ENCODE measurements around the gene PAX5.

The PAX5 gene

GRCh38 chr9:37001459-37001858 lies 32.6 kb downstream of the PAX5 start:
- no peak overlapping the region for H3K27ac ChIP-seq
- no peak overlapping the region for H3K9ac ChIP-seq
- no peaks in the 10 kb centered on the region for H4K20me1 ChIP-seq (ENCODE audit: insufficient read depth)
- H3K4me2 ChIP-seq = no peak overlapping the region
- no peaks in the 10 kb centered on the region for H3K79me2 ChIP-seq (ENCODE audit: insufficient read depth, low read depth)
- no peaks in the 10 kb centered on the region for H3K27me3 ChIP-seq (ENCODE audit: insufficient read depth, low read depth)
- no peaks in the 10 kb centered on the region for H3K4me1 ChIP-seq (ENCODE audit: low read depth, poor library complexity, severe bottlenecking)
- no peak for TF ChIP-seq CTCF (conservative IDR thresholded peaks at IDR 0.05; ENCODE audit: low read depth, low read length)
- H3K36me3 ChIP-seq (ENCODE audit: insufficient read depth) = no peaks in the 10 kb centered on the region
- H2AFZ ChIP-seq (ENCODE audit: low read depth) = no peak overlapping the region
- H3K4me3 ChIP-seq (IDR thresholded peaks at IDR 0.05; ENCODE audit: insufficient read depth, low read depth, low read length) = no peak overlapping the region

- Histone ChIP-seq H3K4me1 (ENCODE audit: low read depth, poor library complexity, severe bottlenecking) (no peaks in the 10 kb centered on the region), H4K20me1 (ENCODE audit: insufficient read depth) (no peaks in the 10 kb centered on the region), H2AFZ (ENCODE audit: low read depth) (no peak overlapping the region), H3K4me2 (no peak overlapping the region), H3K36me3 (ENCODE audit: insufficient read depth) (no peaks in the 10 kb centered on the region), H3K4me3 (IDR thresholded peaks at IDR 0.05; ENCODE audit: insufficient read depth, low read depth, low read length) (no peak overlapping the region), H3K27me3 (ENCODE audit: insufficient read depth, low read depth) (no peaks in the 10 kb centered on the region), H3K79me2 (ENCODE audit: insufficient read depth, low read depth) (no peaks in the 10 kb centered on the region), H3K27ac (no peak overlapping the region), H3K9ac (no peak overlapping the region)
- no peak for TF ChIP-seq CTCF (conservative IDR thresholded peaks at IDR 0.05; ENCODE audit: low read depth, low read length)
Measured at GRCh38 chr9:36999728-37000333, 34.2 kb downstream of the PAX5 start.

GRCh38 chr9:36997414-36997813 lies 36.7 kb downstream of the PAX5 start:
- Histone ChIP-seq H3K79me2 (ENCODE audit: insufficient read depth, low read depth) (no peaks in the 10 kb centered on the region), H3K9ac (no peak overlapping the region), H4K20me1 (ENCODE audit: insufficient read depth) (no peaks in the 10 kb centered on the region), H3K36me3 (ENCODE audit: insufficient read depth) (no peaks in the 10 kb centered on the region), H3K4me1 (ENCODE audit: low read depth, poor library complexity, severe bottlenecking) (no peaks in the 10 kb centered on the region), H3K27me3 (ENCODE audit: insufficient read depth, low read depth) (no peaks in the 10 kb centered on the region), H3K27ac (no peak overlapping the region), H3K4me2 (no peak overlapping the region), H2AFZ (ENCODE audit: low read depth) (no peak overlapping the region), H3K4me3 (IDR thresholded peaks at IDR 0.05; ENCODE audit: insufficient read depth, low read depth, low read length) (no peak overlapping the region)
- TF ChIP-seq CTCF (conservative IDR thresholded peaks at IDR 0.05; ENCODE audit: low read depth, low read length) = no peak

- H3K9ac ChIP-seq = no peak overlapping the region
- H3K36me3 ChIP-seq (ENCODE audit: insufficient read depth) = no peaks in the 10 kb centered on the region
- no peak overlapping the region for H3K4me3 ChIP-seq (IDR thresholded peaks at IDR 0.05; ENCODE audit: insufficient read depth, low read depth, low read length)
- H3K4me2 ChIP-seq = no peak overlapping the region
- H3K4me1 ChIP-seq (ENCODE audit: low read depth, poor library complexity, severe bottlenecking) = no peaks in the 10 kb centered on the region
- TF ChIP-seq CTCF (conservative IDR thresholded peaks at IDR 0.05; ENCODE audit: low read depth, low read length) = no peak
- H3K27ac ChIP-seq = no peak overlapping the region
- no peaks in the 10 kb centered on the region for H3K27me3 ChIP-seq (ENCODE audit: insufficient read depth, low read depth)
- no peaks in the 10 kb centered on the region for H3K79me2 ChIP-seq (ENCODE audit: insufficient read depth, low read depth)
- H2AFZ ChIP-seq (ENCODE audit: low read depth) = no peak overlapping the region
- H4K20me1 ChIP-seq (ENCODE audit: insufficient read depth) = no peaks in the 10 kb centered on the region
Measured at GRCh38 chr9:36996706-36997086, 37.4 kb downstream of the PAX5 start.

Data from KMS-11 (cell line).